PC-9 (cell line): ENCODE results near the gene GNL1. TPM values are rescaled to one million over a fixed set of nuclear protein-coding genes. Genes with fewer than 3 reads are reported as not detected.

Experiments
- BruUV-seq: library from RNA; stranded (reverse); fragments of 400-500 nt; replicated peaks from 2 replicates; lab custom pipeline; 2021; lab: Mats Ljungman, UMichigan
- CTCF ChIA-PET: fragments of 300-600 bp; sonication (Branson Sonifier 250); formaldehyde crosslinking; loops from one replicate; lab custom pipeline; 2022; ENCODE audit warnings: antibody characterized with exemption; lab: Charles Lee
- POLR2A ChIA-PET: fragments of 300-600 bp; sonication (Branson Sonifier 250); formaldehyde crosslinking; loops from one replicate; lab custom pipeline; 2022; ENCODE audit warnings: antibody characterized with exemption; ENCODE audit not compliant: unreplicated experiment; lab: Charles Lee
- DNase-seq, 2 experiments: peaks; one replicate each; pipeline versions ENCODE4 v3.0.0 to v3.0.0-alpha.2; 2015 to 2022; ENCODE audit warnings: mixed read lengths in 1 of 2
- H2AFZ ChIP-seq: fragments of 200-600 bp; sonication (generic); 2 replicates; pipeline ENCODE4 v1.8.1; 2017; ENCODE audit warnings: antibody characterized with exemption
- H3F3A ChIP-seq: fragments of 200-600 bp; sonication (generic); 2 replicates; pipeline ENCODE4 v1.8.1; 2017; ENCODE audit warnings: antibody characterized with exemption, mild to moderate bottlenecking, low read depth; ENCODE audit not compliant: insufficient read depth
- H3K27ac ChIP-seq: fragments of 200-600 bp; sonication (generic); 2 replicates; pipeline ENCODE4 v1.6.1; 2016; ENCODE audit warnings: mixed run types
- H3K27me3 ChIP-seq: fragments of 200-600 bp; sonication (generic); 2 replicates; pipeline ENCODE4 v1.6.1; 2016; ENCODE audit warnings: low read depth, mixed run types; ENCODE audit not compliant: insufficient read depth
- H3K36me3 ChIP-seq: fragments of 200-600 bp; sonication (generic); 2 replicates; pipeline ENCODE4 v1.6.1; 2016; ENCODE audit warnings: low read depth, mixed run types
- H3K4me1 ChIP-seq: fragments of 200-600 bp; sonication (generic); replicated peaks from 2 replicates; pipeline ENCODE4 v1.6.1; 2016; ENCODE audit warnings: mixed run types; ENCODE audit not compliant: insufficient read depth
- H3K4me2 ChIP-seq: fragments of 200-600 bp; sonication (generic); 2 replicates; pipeline ENCODE4 v1.6.1; 2017; ENCODE audit warnings: mixed run types
- H3K4me3 ChIP-seq: fragments of 200-600 bp; sonication (generic); 2 replicates; pipeline ENCODE4 v1.6.1; 2016; ENCODE audit warnings: mixed run types
- H3K79me2 ChIP-seq: fragments of 200-600 bp; sonication (generic); 2 replicates; pipeline ENCODE4 v1.6.1; 2017; ENCODE audit warnings: low read depth, mixed run types
- H3K9me2 ChIP-seq: fragments of 200-600 bp; sonication (generic); 2 replicates; pipeline ENCODE4 v1.8.1; 2017; ENCODE audit warnings: mild to moderate bottlenecking; ENCODE audit not compliant: insufficient read depth
- H3K9me3 ChIP-seq: fragments of 200-600 bp; sonication (generic); 2 replicates; pipeline ENCODE4 v1.8.1; 2016; ENCODE audit warnings: low read depth; ENCODE audit not compliant: insufficient read depth
- H4K20me1 ChIP-seq: fragments of 200-600 bp; sonication (generic); 2 replicates; pipeline ENCODE4 v1.8.1; 2017; ENCODE audit not compliant: insufficient read depth
- EZH2 ChIP-seq: fragments of 200-600 bp; sonication (generic); IDR thresholded peaks from 2 replicates; pipeline ENCODE4 v1.8.0; 2017; ENCODE audit warnings: antibody characterized with exemption, low read depth
- intact Hi-C: fragments of 100-400 bp; cut with micrococcal nuclease; formaldehyde crosslinking; loops from one replicate; pipeline ENCODE4 v1.10.0; 2022; ENCODE audit not compliant: unreplicated experiment
- total RNA-seq: library from RNA; stranded (reverse); gene quantifications from 2 replicates; pipeline ENCODE4 v1.2.3, GENCODE V29; 2021
- TF ChIP-seq, protein P1 (sequence below): fragments of 200-600 bp; sonication (generic); conservative IDR thresholded peaks from 2 replicates; pipeline ENCODE4 v1.6.1; 2017; ENCODE audit warnings: mixed run types, antibody characterized with exemption, mild to moderate bottlenecking, moderate library complexity

GNL1 gene
- total RNA-seq, 1 experiment from 2014 or later, result 114 TPM

DNA sequence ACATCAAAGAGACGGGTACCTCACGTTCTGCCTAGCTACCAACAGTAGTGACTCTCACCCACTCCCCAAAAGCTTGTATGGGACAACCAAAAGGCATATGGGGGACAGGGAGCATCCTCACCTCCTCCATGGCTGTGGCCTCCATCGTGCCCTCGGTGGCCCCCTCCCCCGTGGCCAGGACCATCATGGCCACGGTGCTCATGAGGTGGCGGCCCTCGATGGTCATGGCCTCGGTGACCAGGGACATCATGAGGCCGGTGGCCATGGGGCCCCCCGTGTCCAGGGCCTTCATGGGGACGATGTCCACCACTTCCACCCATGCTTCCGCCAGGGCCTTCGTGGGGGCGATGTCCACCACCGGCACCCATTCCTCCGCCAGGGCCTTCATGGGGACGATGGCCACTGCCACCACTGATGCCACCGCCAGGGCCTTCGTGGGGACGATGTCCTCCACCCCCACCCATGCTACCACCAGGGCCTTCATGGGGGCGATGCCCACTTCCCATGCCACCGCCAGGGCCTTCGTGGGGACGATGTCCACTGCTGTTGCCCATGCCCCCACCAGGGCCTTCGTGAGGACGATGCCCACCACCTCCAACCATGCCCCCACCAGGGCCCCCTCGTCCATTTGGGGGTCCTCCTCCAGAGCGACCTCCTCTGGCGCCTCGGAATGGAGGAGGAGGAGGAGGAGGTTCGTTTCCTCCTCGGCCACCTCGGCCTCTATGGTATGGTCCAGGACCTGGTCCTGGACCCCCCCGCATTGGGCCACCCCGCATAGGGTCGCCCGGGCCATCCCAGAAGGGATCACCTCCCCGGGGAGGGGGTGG lies 45.7 kb upstream of the GNL1 start:
- DNase-seq, result peak in 1 of 2 experiments; percentile 12
- no peaks in the 10 kb centered on the region for H3K79me2 ChIP-seq
- peaks cover 49% of the 10 kb centered on the region for H3F3A ChIP-seq
- POLR2A ChIA-PET, result no interaction called here
- no peak overlapping the region for H2AFZ ChIP-seq
- TF ChIP-seq, protein P1, sequence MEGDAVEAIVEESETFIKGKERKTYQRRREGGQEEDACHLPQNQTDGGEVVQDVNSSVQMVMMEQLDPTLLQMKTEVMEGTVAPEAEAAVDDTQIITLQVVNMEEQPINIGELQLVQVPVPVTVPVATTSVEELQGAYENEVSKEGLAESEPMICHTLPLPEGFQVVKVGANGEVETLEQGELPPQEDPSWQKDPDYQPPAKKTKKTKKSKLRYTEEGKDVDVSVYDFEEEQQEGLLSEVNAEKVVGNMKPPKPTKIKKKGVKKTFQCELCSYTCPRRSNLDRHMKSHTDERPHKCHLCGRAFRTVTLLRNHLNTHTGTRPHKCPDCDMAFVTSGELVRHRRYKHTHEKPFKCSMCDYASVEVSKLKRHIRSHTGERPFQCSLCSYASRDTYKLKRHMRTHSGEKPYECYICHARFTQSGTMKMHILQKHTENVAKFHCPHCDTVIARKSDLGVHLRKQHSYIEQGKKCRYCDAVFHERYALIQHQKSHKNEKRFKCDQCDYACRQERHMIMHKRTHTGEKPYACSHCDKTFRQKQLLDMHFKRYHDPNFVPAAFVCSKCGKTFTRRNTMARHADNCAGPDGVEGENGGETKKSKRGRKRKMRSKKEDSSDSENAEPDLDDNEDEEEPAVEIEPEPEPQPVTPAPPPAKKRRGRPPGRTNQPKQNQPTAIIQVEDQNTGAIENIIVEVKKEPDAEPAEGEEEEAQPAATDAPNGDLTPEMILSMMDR, result no peak
- TF ChIP-seq EZH2, result no peak
- no peak overlapping the region for H3K4me2 ChIP-seq
- H3K9me2 ChIP-seq, result no peaks in the 10 kb centered on the region
- H4K20me1 ChIP-seq, result peaks cover 20% of the 10 kb centered on the region
- intact Hi-C loops, result no loop called here
- no peaks in the 10 kb centered on the region for H3K27me3 ChIP-seq
- CTCF ChIA-PET, result no interaction called here
- H3K4me1 ChIP-seq, result no peaks in the 10 kb centered on the region
- H3K36me3 ChIP-seq, result peaks cover 42% of the 10 kb centered on the region
- no peak overlapping the region for H3K4me3 ChIP-seq
- BruUV-seq, result no TSS peak
- no peak overlapping the region for H3K27ac ChIP-seq
- H3K9me3 ChIP-seq, result no peaks in the 10 kb centered on the region

DNA sequence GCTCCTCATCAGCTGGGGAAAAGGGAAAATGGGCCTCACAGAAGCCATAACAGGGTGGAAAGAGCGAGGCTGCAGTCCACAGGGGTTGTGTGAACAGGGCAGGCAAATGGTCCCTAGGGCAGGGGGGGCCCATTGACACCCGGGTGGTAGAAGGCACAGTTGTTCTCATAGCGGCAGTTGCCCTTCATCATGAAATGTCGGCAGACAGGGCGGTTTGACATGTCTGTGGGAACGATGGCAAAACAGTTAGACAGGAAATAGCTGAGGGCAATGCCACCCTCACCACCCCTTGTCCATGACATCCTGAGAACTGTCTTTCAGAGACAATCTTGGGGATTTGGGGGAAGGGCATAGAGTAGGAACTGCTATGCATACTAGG lies 45.1 kb upstream of the GNL1 start:
- H3K9me2 ChIP-seq, result no peaks in the 10 kb centered on the region
- peaks cover 20% of the 10 kb centered on the region for H4K20me1 ChIP-seq
- H3K4me2 ChIP-seq, result no peak overlapping the region
- no peaks in the 10 kb centered on the region for H3K79me2 ChIP-seq
- no peak overlapping the region for H3K27ac ChIP-seq
- no peaks in the 10 kb centered on the region for H3K4me1 ChIP-seq
- no TSS peak for BruUV-seq
- no peaks in the 10 kb centered on the region for H3K9me3 ChIP-seq
- no peak for TF ChIP-seq EZH2
- TF ChIP-seq, protein P1, result no peak
- ChIA-PET CTCF (no interaction called here), POLR2A (interaction anchor here (0.7 kb wide), 1 partner anchor 18 kb away, joined by 3 read pairs; no protein-coding TSS in a partner anchor)
- no peak overlapping the region for H3K4me3 ChIP-seq
- H3K27me3 ChIP-seq, result no peaks in the 10 kb centered on the region
- intact Hi-C loops, result no loop called here
- H3K36me3 ChIP-seq, result peaks cover 36% of the 10 kb centered on the region
- peaks cover 49% of the 10 kb centered on the region for H3F3A ChIP-seq
- no peak overlapping the region for H2AFZ ChIP-seq
- no peak for DNase-seq

DNA sequence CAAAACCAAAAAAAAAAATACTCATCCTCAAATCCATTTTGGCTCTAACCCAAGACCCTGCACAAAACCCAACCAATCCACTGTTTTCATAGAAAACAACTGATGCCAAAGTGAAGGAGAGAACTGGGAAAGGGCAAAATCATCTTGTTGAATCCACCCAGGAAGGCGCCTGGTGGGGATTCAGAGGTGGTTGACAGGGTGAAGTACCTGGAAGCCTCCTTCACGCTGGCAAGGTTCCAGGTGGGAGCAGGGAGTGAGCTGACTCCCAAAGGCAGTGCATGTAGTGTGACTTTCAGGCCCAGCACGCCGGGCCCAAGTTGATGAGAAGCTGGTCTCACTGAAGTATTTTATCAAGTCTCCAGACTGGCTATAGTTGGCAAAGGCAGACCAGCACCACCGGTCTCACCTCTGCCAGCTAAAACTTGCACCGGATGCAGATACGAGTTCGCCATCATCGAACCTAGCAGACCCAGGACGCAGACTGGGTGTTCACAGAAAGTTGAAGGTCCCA lies 44.2 kb upstream of the GNL1 start:
- Histone ChIP-seq H3K4me3 (no peak overlapping the region), H4K20me1 (peaks cover 20% of the 10 kb centered on the region), H3K27me3 (no peaks in the 10 kb centered on the region), H3K9me2 (no peaks in the 10 kb centered on the region), H3K79me2 (no peaks in the 10 kb centered on the region), H3K9me3 (no peaks in the 10 kb centered on the region), H3K27ac (no peak overlapping the region), H3F3A (peaks cover 53% of the 10 kb centered on the region; the same call in 1 of the 2 replicates), H3K36me3 (peaks cover 33% of the 10 kb centered on the region), H3K4me2 (no peak overlapping the region), H2AFZ (no peak overlapping the region), H3K4me1 (no peaks in the 10 kb centered on the region)
- ChIA-PET POLR2A (interaction anchor here (0.6 to 0.7 kb wide), 3 partner anchors 10 to 17 kb away, joined by 3 read pairs; no protein-coding TSS in a partner anchor), CTCF (no interaction called here)
- TF ChIP-seq EZH2, result no peak
- TF ChIP-seq, protein P1, result no peak
- BruUV-seq, result TSS peak; percentile 7
- intact Hi-C loops, result no loop called here
- no peak for DNase-seq
